GM19395 (cell line): ENCODE data around the gene ALDH1L2.
A peak's percentile ranks its signal among the peaks of the same experiment; 100 is the strongest.

Experiments used
- ATAC-seq: cut with Tn5 transposase; IDR thresholded peaks from one replicate; pipeline ENCODE4 v1.9.1; 2021; ENCODE audit warnings: mild to moderate bottlenecking, moderate library complexity; ENCODE audit not compliant: unreplicated experiment

ALDH1L2 gene

DNA sequence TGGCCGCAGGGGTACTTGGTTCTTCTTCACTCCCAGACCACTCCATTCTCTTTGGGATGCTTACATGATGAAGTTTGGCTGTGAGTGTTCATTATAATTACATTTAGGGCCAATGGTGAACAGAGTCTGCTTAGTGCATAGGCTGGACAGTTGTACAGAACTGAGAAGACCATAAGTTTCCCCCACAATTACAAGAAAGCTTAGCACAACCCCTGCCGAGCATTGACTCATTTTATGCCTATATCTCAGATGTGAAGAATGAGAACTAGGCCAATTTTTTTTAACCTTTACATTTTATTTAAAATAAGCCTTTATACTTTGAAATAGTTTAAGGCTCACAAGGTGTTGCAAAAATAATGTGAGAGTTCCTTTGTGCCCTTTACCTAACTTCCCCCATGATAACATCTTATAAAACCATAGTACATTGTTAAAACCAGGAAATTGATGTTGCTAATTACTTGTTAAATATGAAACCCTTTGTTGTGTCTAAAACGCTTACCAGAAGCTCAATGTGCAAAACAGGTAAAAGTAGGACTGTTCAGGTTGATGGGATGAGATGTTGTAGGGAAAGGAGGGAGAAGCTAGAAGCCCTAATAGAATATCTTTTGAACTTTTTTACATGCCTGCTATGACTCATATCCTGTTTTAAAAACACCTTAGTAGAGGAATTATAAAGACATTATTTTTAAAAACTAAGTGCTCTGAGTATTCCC, 47.2 kb downstream of the ALDH1L2 start:
- no peak for ATAC-seq

DNA sequence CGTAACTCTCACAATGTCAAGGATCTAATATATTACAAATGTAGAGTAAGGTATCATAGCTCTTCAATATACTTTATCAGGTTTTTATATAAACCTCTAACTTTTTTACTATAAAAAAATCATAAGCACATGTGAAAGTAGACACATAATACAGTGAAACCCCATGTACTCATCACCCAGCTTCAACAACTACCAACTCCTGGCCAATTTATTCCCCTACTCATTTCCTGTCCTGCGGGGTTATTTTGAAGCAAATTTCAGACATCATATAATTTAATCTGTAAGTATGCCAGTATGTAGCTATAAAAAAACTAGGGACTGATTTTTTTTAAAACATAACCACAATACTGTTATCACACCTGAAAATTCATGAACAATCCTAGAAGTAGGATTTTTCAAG, 50.4 kb downstream of the ALDH1L2 start:
- no peak for ATAC-seq

DNA sequence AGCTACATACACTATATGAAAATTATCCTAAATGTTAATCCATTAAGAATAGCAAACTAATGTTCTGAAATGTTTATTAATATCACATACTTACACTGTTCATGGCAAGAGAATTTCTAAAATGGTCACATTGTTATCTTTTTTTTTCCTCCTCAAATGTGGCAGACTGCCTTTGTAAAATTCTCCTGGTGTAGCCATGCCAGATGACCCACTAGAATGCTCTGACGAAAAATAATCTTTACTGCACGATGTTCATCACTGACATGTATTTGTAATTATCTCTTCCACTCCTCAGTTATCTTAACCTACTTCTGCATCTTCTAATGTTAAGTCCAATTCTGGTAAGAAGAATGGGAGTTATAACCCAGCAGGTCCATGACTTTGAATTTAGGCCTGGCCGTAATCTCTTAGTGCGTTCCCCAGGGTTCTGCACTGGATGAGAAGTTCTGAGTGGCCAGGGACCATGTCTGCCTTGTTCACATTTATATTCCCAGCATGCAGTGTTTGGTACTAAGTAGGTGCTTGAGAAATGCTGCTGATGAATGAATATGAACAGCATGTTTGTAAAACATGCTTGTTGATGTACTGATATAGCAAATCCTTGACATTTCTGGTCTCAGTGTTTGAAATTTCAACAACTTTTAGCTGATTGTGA, 51.4 kb downstream of the ALDH1L2 start:
- ATAC-seq, result no peak

DNA sequence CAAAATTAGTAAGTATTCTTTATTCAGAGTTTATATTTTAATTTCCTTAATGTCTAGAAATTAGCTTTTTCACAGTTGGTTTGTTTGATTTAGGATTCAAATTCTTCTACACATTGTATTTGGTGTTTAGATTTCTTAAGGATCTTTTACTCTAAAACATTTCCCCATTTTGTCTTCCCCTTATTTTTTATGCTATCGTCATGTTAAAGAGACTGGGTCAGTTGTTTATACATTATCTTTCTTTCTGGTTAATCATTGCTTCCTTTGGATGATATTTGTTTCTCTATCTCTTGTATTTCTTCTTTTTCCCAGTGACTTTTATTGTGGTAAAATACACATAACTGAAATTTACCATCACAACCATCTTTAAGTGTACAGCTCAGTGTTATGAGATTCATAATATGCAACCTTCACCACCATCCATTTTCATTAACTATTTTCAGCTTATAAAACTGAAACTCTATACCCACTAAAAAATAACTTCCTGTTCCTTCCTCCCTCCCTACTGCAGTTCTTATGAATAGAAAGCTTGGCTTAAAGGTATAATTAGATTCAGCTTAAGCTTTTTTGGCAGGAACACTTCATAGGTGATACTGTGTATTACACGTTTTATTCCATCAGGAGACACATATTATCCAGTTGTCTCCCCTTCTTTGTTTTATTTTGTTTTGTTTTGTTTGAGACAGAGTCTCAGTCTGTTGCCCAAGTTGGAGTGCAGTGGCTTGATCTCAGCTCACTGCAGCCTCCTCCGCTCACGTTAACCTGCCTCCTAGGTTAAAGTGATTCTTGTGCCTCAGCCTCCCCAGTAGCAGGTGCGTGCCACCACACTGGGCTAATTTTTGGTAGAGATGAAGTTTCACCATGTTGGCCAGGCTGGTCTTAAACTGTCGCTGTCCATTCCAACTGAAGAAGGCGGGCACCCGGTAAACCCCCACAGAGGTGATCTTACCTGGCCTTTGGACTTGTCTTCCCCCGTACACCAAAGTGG, 53.1 kb downstream of the ALDH1L2 start:
- peak; percentile 95 for ATAC-seq

DNA sequence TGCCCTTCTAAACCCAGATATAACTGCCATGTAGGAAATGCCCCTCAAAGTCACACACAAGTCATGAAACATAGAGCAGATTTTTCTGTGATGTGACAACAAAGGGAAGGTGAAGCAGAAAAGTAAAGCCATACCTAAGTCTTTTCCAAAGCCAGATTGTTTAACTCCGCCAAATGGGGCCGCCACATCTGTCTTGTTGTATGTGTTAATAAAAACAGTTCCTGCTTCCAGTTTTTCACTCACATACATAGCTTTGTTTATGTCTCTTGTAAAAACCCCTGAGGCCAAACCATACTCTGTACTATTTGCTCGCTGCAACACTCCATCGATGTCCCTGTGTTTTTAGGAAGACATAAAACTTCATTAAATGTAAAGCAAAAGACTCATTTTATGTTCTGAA, 57.8 kb downstream of the ALDH1L2 start:
- no peak for ATAC-seq

DNA sequence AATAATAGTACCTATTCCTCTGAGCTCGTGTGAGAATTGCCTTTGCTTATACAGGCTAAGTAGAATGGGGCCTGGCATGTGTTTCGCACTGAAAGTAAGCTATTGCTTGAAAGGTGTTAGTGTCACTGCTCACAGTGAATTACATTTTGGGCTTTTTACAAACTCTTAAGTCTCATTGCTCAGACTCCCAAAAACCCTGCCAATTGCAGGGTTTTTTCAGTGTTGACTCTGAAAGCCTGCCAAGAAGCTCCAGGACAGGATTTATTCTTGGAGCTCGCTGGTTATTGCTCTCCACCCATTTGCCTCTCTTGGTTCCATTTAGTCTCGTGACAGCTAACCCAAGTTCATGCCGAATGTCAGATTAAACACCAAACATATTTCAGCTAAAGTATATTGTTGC, 58.4 kb downstream of the ALDH1L2 start:
- no peak for ATAC-seq

DNA sequence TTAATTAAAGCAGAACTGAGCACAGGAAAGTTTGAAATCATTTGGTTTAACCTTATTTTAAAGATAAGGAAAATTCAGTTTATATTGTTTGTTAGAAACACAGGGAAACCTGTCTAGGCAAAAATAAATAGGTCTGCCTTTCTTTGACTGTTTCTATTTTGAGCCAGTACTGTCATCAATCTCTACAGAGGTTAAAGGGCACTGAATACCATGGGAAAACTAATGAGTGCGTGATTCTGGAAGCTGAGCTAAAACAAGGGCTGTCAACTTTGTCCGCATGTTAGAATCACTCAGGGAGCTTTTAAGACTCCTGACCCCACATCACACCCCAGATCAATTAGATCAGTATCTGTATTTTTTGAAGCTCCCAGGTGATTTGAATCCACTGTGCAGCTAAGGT, 59.3 kb downstream of the ALDH1L2 start:
- no peak for ATAC-seq

DNA sequence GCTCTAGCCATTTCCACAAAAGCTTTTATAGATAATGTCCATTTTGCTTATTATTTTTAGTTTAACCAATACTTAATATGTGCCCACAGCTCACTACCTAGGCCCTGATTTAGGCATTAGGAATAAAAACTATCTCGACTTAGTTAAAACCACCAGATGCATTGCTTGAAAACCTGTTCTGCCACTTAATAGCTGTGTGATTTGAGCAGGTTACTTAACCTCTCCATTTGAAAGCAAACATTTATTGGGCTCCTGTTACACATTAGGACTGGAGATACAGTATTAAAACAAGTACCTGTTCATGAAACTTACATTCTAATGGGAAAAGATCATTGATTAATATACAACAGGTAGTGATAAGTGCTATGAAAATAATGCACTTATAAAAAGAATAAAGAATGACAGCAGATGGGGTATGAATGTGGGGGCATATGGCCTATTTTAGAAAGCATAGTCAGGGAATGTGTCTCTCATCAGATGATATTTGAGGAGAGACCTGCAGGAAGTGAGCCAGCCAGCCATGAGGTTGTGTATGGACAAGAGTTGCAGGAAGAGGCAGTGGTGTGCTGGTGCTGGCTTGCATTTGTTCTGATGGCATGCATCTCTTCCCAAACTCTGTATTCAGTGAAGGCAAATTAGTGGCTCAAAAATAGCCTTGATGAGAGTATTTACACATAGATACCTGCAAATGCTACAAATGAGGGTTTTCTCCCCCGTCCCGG, 63.9 kb downstream of the ALDH1L2 start:
- no peak for ATAC-seq

DNA sequence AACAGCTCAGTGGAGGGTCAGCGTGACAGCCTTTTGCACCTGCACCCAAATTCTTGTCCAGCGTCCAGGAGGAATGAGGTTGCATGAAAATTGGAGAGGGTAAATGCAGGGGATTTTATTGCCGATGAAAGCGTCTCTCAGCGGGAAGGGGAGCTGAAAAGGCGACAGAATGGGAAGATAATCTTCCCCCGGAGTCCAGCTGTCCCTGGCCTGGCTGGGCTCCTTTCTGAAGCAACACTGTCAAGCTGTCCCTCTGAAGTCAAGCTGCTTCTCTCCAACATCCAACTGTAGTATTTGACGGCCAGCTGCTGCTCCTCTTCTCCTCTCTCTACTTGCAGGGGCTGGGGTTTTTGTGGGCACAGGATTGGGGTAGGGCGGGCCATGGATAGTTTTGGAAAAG, 65.5 kb downstream of the ALDH1L2 start:
- no peak for ATAC-seq

DNA sequence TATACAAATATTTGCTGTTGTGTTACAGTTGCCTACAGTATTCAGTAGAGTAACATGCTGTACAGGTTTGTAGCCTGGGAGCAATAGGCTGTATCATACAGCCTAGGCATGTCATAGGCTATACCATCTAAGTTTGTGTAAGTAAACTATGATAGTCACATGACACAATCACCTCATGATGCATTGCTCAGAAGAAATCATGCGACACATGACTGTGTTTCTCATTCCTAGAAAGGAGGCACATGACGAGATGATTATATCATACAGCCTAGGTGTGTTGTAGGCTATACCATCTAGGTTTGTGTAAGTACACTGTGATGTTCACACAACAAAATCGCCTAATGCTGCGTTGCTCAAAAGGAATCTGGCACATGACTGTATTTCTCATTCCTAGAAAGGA, 66.2 kb downstream of the ALDH1L2 start:
- ATAC-seq, result no peak

DNA sequence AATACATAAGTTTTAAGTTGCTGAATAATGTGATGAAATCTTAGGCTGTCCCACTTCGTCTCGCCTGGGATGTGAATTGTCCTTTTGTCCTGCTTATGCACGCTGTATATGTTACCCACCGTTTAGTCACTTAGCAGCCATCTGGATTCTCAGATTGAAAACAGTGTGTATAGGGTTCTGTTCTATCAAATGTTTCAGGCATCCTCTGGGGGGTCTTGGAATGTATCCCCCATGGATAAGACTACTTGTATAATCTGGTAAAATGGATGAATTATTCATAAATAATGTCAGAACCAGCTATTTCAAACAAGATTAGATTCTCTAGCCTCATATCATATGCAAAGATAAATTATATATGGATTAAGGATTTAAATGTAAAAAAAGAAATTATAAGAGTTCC, 68.7 kb downstream of the ALDH1L2 start:
- no peak for ATAC-seq

DNA sequence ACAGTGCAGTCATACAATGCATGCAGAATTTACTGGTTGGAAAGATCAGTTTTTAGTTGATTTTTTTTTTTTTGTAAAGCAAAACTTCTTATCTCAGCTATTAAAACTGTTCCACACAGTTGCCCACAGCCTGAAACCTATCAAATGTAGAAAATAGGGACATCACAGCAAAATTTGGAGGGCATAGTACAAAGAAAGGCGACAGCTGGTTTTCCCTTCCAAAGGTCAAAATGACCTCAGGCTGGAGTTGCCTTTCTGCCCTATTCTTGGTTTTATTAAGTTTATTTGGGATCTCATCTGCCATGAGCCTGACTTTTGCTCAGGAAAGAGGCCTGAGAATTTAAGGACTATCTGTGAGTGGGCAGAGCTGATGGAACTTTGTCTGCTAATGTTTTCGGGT, 69.7 kb downstream of the ALDH1L2 start:
- ATAC-seq, result no peak

DNA sequence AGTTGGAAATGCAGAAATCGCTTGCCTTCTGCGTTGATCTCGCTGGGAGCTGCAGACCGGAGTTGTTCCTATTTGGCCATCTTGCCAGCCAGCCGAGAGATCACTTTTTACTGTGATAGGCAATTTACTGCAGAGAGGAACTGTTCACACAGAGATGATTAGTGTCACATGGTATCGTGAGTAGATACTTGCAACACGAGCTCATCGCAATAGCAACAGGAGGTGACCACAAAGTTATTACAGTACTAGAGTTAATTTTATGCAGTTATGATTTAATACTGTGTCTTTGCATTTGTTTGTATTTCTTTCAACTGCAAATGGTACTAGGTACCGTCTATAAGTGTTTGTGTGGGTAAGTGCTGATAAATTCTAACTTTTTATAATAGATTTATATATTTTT, 70.4 kb downstream of the ALDH1L2 start:
- no peak for ATAC-seq

DNA sequence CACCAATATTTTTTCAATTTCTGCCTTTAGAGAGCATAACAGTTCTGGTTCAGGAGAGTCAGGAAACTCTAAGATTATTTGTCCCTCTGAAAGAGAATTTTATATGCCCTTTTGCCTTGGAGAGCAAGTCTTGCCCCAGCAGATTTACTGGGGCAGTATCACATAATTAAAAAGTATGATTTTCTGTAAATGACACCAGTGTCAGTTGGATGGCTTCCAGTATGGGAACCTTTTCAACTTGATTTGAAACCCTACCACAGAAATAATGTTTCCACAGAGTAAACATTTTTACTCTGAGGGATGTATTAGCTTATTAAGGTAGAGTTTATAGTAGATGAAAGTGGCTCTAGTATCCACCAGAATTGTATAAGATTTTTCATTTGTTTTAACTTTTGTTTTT, 82.8 kb downstream of the ALDH1L2 start:
- ATAC-seq, result no peak

DNA sequence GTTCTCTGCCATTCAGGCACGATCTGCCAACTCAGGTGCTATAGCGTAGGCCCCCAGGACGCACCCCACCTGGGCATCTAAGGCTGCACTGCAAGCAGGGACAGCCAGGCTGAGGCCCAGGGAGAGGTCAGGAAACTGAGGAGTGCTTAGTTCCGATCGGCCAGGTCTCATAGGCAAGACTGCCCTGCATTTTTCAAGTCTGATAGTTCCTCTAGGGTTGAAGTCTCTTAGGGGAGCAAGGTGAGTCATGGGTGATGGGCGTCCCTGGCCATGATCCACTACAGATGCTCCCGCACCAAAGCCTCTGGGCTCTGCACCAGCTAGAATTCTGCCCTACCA, 84.9 kb downstream of the ALDH1L2 start:
- no peak for ATAC-seq

DNA sequence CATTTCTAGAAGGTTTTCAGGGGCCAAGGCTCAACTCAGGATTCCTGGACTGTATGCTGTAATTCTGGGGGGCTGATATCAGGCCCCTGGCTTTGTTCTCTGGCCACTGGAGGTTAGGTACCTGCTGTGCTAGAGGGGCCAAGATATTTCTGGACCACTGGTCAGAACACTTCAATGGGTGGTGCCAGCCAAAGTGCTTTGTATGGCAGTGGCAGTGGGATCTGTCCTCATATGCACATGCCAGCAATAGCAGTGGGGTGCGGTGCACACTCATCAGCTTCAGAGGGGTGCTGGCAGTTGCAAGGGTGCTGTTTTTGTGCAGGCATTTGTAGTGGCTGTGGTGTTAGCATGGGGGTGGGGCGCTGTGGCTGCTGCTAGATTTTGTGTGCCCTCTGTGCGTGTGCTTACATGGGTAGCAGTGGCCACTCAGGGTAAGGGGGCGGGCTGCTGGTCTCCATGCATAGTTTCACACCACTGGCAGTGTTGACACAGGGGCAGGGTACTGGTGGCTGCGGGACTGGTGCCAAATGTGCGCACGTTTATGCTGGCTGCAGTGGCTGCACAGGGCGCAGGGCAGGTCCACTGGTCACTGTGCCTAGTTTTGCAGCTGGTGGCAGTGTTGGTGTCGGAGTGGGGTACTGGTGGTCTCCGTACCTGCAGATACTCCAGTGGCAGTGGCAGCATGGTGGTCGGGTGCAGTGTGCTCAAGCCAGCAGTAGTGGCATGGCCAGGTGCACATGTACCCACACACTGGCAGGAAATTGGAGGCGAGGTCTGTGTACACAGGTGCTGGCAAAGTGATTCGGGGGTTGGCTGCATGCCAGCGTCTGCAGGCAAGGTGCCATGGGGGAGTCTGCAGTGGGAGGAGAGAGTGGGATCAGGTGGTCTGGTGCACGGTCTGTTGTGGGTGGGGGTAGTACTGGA, 85.6 kb downstream of the ALDH1L2 start:
- no peak for ATAC-seq

DNA sequence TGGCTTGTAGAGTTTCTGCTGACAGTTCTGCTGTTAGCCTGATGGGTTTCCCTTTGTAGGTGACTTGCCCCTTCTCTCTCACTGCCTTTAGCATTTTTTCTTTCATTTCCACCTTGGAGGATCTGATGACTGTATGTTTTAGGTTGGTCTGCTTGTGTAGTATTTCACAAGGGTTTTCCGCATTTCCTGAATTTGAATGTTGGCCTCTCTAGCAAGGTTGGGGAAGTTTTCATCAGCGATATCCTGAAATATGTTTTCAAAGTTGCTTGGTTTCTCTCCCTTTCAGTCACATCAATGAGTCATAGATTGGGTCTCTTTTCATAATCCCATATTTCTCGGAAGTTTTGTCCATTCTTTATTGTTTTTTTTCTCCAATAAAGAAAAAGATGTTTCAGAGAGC, 86.7 kb downstream of the ALDH1L2 start:
- no peak for ATAC-seq

DNA sequence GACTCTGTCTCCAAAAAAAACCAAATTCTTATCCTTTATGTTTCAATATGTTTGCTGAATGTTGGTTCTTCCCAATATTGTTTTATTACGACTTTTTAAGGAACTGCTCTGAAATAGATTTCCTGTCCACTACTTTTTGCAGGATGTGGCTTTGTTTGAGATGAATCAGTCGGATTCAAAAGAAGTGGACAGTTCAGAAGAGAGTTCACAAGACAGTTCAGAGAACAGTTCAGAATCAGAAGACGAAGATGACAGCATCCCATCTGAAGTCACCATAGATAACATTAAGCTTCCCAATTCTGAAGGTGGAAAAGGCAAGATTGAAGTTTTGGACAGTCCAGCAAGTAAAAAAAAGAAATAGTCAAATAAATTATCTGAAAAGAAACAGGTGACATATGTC, 89.9 kb downstream of the ALDH1L2 start:
- ATAC-seq, result no peak

DNA sequence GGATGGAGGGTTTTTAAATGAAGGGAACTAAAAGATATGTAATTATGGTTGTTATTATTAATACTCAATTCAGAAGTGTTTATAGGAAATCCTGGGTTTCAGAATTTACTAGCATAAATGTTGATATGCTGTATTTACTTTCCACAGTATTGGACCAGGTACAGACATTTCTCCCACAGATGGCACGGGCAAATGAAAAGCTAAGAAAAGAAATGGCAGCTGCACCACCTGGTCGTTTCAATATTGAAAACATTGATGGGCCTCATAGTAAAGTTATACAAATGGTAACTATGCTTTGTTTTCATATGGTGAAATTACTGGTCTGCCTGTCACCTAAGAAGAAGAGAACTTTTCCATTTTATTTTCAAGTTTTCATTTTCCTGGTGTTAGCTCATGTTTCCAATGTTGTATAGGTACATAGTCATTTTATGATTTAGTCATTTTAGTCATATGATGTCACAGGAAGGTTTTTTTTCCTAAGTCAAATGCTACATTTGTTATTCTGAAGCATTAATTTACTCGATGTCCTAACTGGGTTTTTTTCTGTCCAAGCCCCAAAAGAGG, 92.6 kb downstream of the ALDH1L2 start:
- ATAC-seq, result no peak

DNA sequence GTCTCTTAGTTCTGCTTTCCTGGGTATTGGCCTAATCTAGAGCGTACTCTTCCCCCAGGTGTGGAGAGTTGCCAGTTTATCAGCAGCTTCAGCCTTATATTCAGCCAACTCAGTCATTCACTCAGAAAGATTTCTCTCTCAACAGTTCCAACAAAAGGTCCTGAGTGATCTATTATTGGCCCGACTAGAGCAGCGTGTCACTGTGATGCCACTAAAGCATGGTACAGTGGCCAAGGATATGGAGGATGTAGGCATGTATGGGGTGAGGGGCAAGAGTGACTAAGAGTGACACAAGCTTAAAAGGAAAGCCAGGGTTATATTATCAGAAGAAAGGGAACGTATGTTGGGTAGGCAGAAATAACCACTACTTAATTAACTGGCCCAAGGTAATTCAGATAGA, 93.3 kb downstream of the ALDH1L2 start:
- ATAC-seq, result no peak
